ENCODE results near the gene RBM33. TPM values are rescaled to one million over a fixed set of nuclear protein-coding genes. Genes with fewer than 3 reads are reported as not detected.

The RBM33 gene
- total and polyA plus RNA-seq, 2 of the 8 experiments (the other 6 are each of a cell fraction or from before 2014, with no cell fraction given), result 16.5 to 64.6 TPM

- CTCF ChIA-PET (ENCODE audit: partially characterized antibody), result interaction anchor here (2.3 kb wide), 1 partner anchor 660 kb away, joined by 6 read pairs; no protein-coding TSS in a partner anchor
- 0 out of 8 replicates have a peak, but pooled peaks cover 0 to 3% (median 0%) of the 10 kb centered on the region in 4 experiments for H3K36me3 ChIP-seq (ENCODE audit: control insufficient read depth in 2 of 4, insufficient read depth in 4 of 4, low read length in 3 of 4)
These were observed 168.7 kb downstream of the RBM33 start for GRCh38 chr7:155813125-155813524.

More at GRCh38 chr7:155813125-155813524, 168.7 kb downstream of the RBM33 start:
- Histone ChIP-seq H4K8ac (ENCODE audit: extremely low read depth, insufficient read depth, low read length) (no peak overlapping the region; the same call in 1 of the 2 replicates), H3K27me3 (replicated peaks in 1 of 4; ENCODE audit: control insufficient read depth in 3 of 4, extremely low read depth in 1 of 4, insufficient read depth in 3 of 4, low read length in 3 of 4) (peaks cover 65 to 79% (median 71%) of the 10 kb centered on the region in 4 experiments), H3K4me2 (ENCODE audit: insufficient read depth in 1 of 2, low read depth in 2 of 2, low read length in 2 of 2) (no peak overlapping the region), H2BK120ac (replicated peaks; ENCODE audit: low read depth, low read length) (no peak overlapping the region), H3K27ac (ENCODE audit: low read depth, low read length) (no peak overlapping the region), H4K91ac (replicated peaks; ENCODE audit: insufficient read length, low read length) (no peak overlapping the region), H2AFZ (ENCODE audit: low read length) (no peak overlapping the region), H3K23me2 (ENCODE audit: low read depth, low read length) (peaks cover 4% of the 10 kb centered on the region; the same call in 1 of the 2 replicates), H3K4me3 (ENCODE audit: extremely low read depth in 1 of 4, insufficient read depth in 2 of 4, low read depth in 3 of 4, low read length in 4 of 4) (no peak overlapping the region), H3K79me1 (ENCODE audit: low read depth, low read length) (no peaks in the 10 kb centered on the region), H2AK5ac (ENCODE audit: low read depth, low read length) (no peak overlapping the region), H3K56ac (replicated peaks; ENCODE audit: insufficient read length, low read depth, low read length) (no peak overlapping the region), H2BK12ac (ENCODE audit: low read depth, low read length) (no peak overlapping the region), H2BK20ac (ENCODE audit: low read length) (no peak overlapping the region), H3K4ac (replicated peaks; ENCODE audit: insufficient read length, low read depth, low read length) (no peak overlapping the region), H2BK15ac (ENCODE audit: low read length) (no peak overlapping the region), H3K18ac (ENCODE audit: extremely low read depth, low read length) (no peak overlapping the region), H3K23ac (ENCODE audit: insufficient read length) (no peak overlapping the region), H3K9me3 (ENCODE audit: insufficient read depth in 2 of 2, low read depth in 1 of 2, low read length in 1 of 2) (peaks cover 0 to 6% of the 10 kb centered on the region in 2 experiments; a peak in 1 of 4 replicates), H3K9ac (replicated peaks in 1 of 4; ENCODE audit: extremely low read depth in 1 of 4, low read depth in 3 of 4, low read length in 3 of 4) (no peak overlapping the region), H3K4me1 (replicated peaks in 1 of 4; ENCODE audit: control insufficient read depth in 3 of 4, insufficient read depth in 4 of 4, low read length in 3 of 4) (peaks cover 0 to 52% (median 25%) of the 10 kb centered on the region in 4 experiments; a peak in 6 of 7 replicates), H2BK5ac (ENCODE audit: low read depth, low read length) (no peak overlapping the region), H3K14ac (ENCODE audit: insufficient read length) (no peak overlapping the region), H4K20me1 (replicated peaks in 1 of 2; ENCODE audit: control insufficient read depth in 1 of 2, insufficient read depth in 2 of 2, low read length in 2 of 2) (peaks cover 10 to 27% of the 10 kb centered on the region in 2 experiments), H4K5ac (ENCODE audit: insufficient read length, low read depth, low read length) (no peak overlapping the region), H3K79me2 (ENCODE audit: control insufficient read depth in 1 of 2, insufficient read depth in 2 of 2, low read length in 2 of 2) (no peaks in the 10 kb centered on the region)
- TF ChIP-seq RBBP5 (IDR thresholded peaks at IDR 0.05; ENCODE audit: borderline replicate concordance, low read depth, low read length) (no peak), CREB1 (IDR thresholded peaks at IDR 0.05) (no peak), CTCF (IDR thresholded peaks at IDR 0.05; ENCODE audit: control extremely low read depth in 1 of 3, insufficient read depth in 1 of 3, low read depth in 1 of 3, low read length in 3 of 3) (no peak), BACH1 (IDR thresholded peaks at IDR 0.05; ENCODE audit: low read length) (no peak), KDM4A (IDR thresholded peaks at IDR 0.05; ENCODE audit: low read depth, low read length, severe bottlenecking) (no peak)
- POLR2A ChIA-PET (ENCODE audit: partially characterized antibody), result interaction anchor here (0.7 to 0.9 kb wide), 2 partner anchors 9 to 1206 kb away, joined by 3 read pairs; no protein-coding TSS in a partner anchor
- WGBS, 2 experiments (ENCODE audit: extremely low coverage in 1 of 2, insufficient coverage in 1 of 2, insufficient read length in 1 of 2, insufficient replicate concordance in 2 of 2, low coverage in 1 of 2, low lambda C conversion rate in 2 of 2, missing lambda C conversion rate in 1 of 2), result 37% methylated on average over 6 of the region's 8 CpGs; no CpG with 5 or more reads in 1 of the 2 experiments
- no peak for DNase-seq (ENCODE audit: low read depth in 1 of 2, low spot score in 2 of 2)
- no peak for FAIRE-seq
